Daoy (cell line): ENCODE measurements around the gene SNED1. TPM values are rescaled to one million over a fixed set of nuclear protein-coding genes. Genes with fewer than 3 reads are reported as not detected.

ENCODE experiments used
- DNase-seq: peaks from one replicate; pipeline ENCODE4 v3.0.0-alpha.2; 2015; ENCODE audit warnings: low read depth
- total RNA-seq: library from RNA; depleted of rRNA; stranded (reverse); fragments of >200 nt; shearing (Covaris generic); gene quantifications from 2 replicates; pipeline ENCODE4 v1.2.3, GENCODE V29; 2014

Gene SNED1
- total RNA-seq, 1 experiment from 2014 or later, result 0.06 TPM

- no peak for DNase-seq
These were observed 69.2 kb downstream of the SNED1 start for GRCh38 chr2:241067501-241068135.

DNA sequence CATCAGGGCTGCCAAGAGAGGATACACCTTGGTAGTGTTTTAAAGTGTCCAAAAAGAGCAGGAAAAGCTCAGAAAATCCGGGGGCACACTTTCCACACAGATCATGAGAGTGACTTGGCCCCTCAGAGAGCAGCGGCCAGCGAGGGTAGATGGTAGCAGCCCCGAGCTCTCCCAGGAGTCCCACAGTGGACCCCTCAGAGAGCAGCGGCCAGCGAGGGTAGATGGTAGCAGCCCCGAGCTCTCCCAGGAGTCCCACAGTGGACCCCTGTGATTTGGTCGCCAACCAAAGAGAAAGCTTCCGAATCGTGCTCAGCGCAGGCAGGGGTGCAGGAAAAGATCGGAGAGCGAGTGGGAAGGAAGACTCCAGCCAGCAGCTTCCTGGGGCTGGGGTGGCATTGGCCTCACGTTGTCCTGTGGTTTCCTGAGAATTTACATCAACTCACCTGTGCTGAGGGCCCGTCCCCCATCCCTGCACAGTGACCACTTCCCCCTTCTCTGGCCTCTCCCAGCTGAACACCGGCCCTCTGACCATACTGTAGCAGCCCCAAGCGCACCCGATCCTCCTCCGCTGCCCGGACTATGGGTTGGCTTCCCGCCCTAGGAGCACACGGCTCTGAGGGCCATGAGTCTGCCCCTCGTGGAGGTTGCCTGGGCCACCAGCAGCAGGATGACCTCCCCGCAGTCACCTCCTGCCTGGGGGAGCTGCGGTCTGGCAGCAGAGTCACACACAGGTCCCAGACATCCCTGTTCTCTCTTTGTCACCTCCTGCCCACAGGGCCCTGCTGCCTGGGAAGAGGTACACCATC lies 69.9 kb downstream of the SNED1 start:
- DNase-seq, result no peak

DNA sequence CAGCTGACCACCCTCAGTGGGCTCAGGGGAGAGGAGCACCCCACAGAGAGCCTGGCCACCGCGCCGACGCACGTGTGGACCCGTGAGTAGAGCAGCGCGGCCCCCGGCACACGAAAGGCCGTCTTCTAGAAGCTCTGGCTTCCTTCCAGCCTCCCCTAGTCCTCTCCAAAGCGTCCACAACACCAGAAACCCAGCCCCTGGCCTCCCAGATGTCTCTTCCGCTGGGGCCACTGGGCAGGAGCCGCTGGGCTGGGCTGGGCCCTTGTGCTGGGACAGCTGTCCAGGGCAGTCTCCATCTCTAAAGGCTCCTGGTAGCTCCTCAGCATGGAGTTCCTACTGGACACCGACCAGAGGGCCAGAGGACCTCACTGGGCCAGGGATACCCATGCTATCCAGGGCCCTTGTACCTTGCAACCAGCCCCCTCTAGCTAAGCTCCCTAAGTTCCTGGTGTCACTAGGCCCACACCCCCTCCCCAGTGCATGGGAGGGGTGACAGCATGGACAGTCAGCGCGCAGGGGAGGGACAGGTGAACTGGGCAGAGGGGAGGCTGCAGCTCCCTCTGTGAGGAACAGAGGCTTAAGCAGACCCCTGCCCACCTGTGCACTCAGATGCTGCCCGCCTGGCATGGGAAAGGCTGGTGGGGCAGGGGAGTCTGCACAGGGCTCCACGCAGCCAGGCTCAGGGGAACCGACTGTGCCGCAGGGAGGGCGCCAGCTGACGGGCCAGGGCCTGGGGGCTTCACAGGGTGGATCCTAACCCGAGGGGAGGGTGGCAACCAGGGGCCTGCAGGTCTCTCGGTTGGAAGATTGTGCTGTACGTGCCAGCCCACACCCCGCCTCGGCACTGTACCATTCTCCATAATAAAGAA lies 70.8 kb downstream of the SNED1 start:
- no peak for DNase-seq

DNA sequence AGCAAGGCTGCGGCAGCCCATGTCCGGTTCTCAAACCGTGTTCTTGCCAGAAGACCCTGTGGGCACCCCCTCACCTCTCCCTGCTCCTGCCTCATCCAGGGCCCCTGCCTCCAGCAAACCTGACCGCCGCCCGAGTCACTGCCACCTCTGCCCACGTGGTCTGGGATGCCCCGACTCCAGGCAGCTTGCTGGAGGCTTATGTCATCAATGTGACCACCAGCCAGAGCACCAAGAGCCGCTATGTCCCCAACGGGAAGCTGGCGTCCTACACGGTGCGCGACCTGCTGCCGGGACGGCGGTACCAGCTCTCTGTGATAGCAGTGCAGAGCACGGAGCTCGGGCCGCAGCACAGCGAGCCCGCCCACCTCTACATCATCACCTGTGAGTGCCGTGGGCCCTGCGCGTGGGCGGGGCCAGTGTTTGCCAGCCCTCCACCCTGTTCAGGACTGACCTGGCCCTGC lies 71.4 kb downstream of the SNED1 start:
- no peak for DNase-seq

- DNase-seq, result no peak
These were observed 71.9 kb downstream of the SNED1 start for GRCh38 chr2:241070361-241070760.

DNA sequence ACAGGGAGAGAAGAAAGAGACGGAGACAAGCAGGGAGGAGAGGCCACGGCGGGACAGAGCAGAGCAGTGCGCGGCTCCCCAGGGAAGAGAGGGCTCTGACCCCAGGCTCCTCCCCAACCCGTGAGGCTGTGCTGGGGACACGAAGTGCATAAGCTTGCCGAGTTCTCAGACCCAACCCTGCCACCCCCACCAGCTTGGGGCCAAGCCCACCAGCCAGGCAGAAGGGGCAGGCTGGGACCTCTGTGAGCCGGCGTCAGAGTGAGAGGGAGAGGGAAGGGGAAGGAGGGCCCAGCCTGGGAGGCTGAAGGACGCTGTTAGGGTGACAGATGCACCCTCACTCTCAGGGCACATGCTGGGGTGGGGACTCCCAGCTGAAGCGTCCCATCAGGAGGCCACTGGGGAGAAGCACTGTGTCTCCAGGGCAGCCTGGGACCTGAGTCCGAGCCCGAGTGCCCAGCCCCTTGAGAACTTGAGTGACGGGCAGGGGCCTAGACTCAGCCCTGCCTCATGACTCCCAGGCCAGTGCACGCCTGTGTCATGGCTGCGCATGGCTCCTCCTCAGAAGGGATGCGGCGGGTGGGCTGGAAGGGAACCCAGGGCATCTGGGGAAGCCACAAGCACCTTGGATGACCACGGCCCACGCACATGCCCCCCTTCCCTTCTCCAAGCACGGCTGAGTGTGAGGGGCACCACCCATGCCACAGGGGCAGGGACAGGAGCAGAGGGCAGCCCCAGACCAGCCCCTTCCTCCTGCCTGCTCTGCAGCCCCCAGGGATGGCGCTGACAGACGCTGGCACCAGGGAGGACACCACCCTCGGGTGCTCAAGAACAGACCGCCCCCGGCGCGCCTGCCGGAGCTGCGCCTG lies 72.6 kb downstream of the SNED1 start:
- no peak for DNase-seq

GRCh38 chr2:241071677-241072111 lies 73.3 kb downstream of the SNED1 start:
- no peak for DNase-seq

DNA sequence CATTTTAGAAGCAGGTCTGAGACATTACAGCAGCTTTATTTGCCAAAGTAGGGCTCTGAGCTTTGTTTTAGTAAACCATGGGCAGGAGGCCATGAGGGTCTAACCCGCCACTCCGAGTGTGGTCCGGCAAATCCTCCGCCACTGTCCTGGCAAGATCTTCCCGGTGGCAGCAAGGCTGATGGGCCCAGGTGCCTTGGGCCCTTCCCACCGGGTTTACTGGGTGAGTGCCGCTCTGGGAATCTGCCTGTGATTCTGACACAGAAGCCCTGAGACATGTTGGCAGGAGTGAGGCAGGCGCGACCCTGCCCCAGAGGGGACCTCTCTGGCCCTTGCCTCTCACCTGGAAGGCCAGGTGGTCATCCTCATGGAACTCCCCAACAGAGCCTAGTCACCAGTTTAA lies 73.7 kb downstream of the SNED1 start:
- DNase-seq, result no peak

- DNase-seq, result no peak
These were observed 74.2 kb downstream of the SNED1 start for GRCh38 chr2:241072553-241073165.

DNA sequence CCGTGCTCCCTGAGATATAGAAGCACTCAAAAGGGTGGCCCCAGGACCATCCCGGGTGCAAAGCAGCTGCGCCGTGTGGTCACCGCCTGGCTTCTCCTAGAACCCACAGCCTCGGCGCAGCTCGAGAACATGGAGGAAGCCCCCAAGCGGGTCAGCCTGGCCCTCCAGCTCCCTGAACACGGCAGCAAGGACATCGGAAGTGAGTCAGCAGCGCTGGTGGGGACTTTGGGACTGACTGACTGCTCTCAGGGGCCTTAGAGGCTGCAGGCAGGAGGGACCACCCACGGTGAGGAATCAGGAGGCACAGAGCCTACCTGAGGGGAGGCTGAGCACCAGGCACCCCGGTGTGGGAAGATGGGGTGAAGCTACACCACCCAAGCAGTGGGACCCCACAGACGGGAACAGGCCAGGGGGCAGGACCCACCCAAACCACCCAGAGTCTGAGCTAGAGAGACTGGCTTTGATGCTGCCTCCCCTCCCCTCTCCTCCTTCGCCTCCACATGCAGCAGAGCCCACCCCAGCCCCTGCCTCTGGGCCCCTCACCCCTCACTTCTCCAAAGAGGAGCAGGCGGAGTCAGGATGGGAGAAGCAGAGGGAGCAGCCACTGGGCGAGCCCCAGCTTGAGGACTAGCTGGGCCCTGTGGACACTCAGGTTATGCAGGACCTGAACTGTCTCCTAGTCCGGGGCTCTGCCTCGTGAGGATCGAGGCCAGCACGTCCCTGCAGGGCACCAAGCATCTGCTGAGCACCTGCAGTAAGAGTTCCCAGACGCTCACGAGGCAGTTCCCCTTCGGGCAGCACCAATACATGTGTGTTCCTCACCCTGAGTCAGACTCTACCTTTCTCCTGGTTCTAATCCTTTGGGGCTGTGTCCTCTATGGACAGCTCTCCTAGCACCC lies 75.0 kb downstream of the SNED1 start:
- DNase-seq, result no peak

DNA sequence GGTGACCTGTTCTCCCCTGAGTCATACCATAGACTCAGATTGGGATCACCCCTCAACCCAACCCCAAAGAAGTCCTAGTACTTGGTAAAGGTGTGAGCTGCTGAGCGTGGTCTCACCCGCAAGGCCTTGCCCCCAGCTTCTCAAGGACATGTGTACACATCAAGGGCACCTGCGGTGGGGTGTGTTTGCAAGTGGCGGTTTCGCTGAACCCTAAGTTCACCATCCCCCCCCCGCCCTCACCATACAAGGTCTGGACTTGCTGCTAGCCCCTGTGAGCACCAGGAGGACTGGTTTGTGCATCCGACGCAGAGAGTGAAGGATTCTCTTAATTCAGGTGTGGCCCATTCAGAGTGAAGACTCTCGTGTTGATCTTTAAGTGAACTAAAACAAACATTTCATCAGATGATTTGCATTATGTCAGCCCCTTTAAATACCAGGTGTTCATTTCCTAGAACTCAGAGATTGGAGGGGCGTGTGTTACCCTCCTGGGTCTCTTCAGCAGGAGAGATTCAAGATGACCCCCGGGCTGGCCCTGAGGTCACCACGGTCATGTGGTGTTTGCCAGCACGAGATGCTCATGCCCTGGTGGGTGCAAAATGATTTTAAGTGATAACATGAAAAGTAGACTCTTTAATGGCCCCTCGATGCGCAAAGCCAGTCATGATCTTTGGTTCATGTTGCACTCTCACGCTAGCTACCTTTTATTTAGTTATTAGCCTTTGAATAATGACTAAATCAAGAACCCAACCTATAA lies 75.8 kb downstream of the SNED1 start:
- DNase-seq, result no peak

GRCh38 chr2:241074901-241075540 lies 76.6 kb downstream of the SNED1 start:
- DNase-seq, result no peak

- DNase-seq, result no peak
These were observed 82.2 kb downstream of the SNED1 start for GRCh38 chr2:241080405-241081189.

GRCh38 chr2:241081190-241081642 lies 82.8 kb downstream of the SNED1 start:
- DNase-seq, result no peak

GRCh38 chr2:241081643-241082340 lies 83.4 kb downstream of the SNED1 start:
- DNase-seq, result no peak

GRCh38 chr2:241082341-241083090 lies 84.1 kb downstream of the SNED1 start:
- no peak for DNase-seq
